K562 (cell line): ENCODE data around the gene ZNF407. TPM values are rescaled to one million over a fixed set of nuclear protein-coding genes. Genes with fewer than 3 reads are reported as not detected.

Source experiments
- ATAC-seq: fragments of 200-7000 bp; cut with Tn5 transposase; 3 replicates; pipeline ENCODE4 v1.9.1; 2020; ENCODE audit warnings: moderate library complexity
- BruUV-seq: library from RNA; stranded (reverse); fragments of 400-500 nt; replicated peaks from 2 replicates; lab custom pipeline; 2021; lab: Mats Ljungman, UMichigan
- CTCF ChIA-PET: fragments of 300-600 bp; formaldehyde crosslinking; extraction: SDS; loops from one replicate; lab custom pipeline; 2021; ENCODE audit warnings: low intra/inter-chr PET ratio; lab: Yijun Ruan, JAX
- POLR2A ChIA-PET: fragments of 300-600, 350-650 bp; sonication (Branson Sonifier 250); formaldehyde crosslinking; extraction: SDS; loops from one replicate; lab custom pipeline; 2021; ENCODE audit warnings: antibody characterized with exemption, inconsistent platforms; lab: Yijun Ruan, JAX
- DNase-seq, 4 experiments: peaks; one replicate each; pipeline versions ENCODE4 v3.0.0 to v3.0.0-alpha.2; 2011 to 2018; ENCODE audit warnings: low spot score in 3 of 4, mixed read lengths in 3 of 4; ENCODE audit errors: extremely low read depth in 1 of 4
- FAIRE-seq: peaks from 2 replicates; lab custom pipeline; 2011; peaks lifted over from hg19 to GRCh38; lab: Jason Lieb, UNC
- H2AFZ ChIP-seq: 2 replicates; pipeline ENCODE4 v1.6.0; 2011; ENCODE audit warnings: low read depth, low read length, control low read depth, inconsistent platforms
- H3K27ac ChIP-seq: fragments of 200-600 bp; 3 replicates; pipeline ENCODE4 v1.8.0; 2011; ENCODE audit warnings: low read depth, mild to moderate bottlenecking, control low read depth, inconsistent platforms, low read length, moderate library complexity, mixed read lengths; ENCODE audit errors: extremely low read depth
- H3K27me3 ChIP-seq, 2 experiments: fragments of 300-600 bp in 1 of 2; 2 replicates in 1 of 2; 3 replicates in 1 of 2; pipeline versions ENCODE4 v1.6.0 to v1.8.0; 2011; ENCODE audit warnings: inconsistent platforms in 2 of 2, low read length in 2 of 2, mild to moderate bottlenecking in 1 of 2, mixed read lengths in 1 of 2, moderate library complexity in 1 of 2; ENCODE audit not compliant: control insufficient read depth in 2 of 2, insufficient read depth in 2 of 2
- H3K36me3 ChIP-seq: fragments of 300-600 bp; 3 replicates; pipeline ENCODE4 v1.8.0; 2011; ENCODE audit warnings: mild to moderate bottlenecking, low read length, inconsistent platforms; ENCODE audit not compliant: control insufficient read depth, insufficient read depth
- H3K4me1 ChIP-seq, 2 experiments: fragments of 200-600 bp in 1 of 2; replicated peaks in 1 of 2; 2 replicates in 1 of 2; 3 replicates in 1 of 2; pipeline versions ENCODE4 v1.5.1 to v1.8.0; 2011; ENCODE audit warnings: inconsistent platforms in 2 of 2, low read length in 2 of 2, mild to moderate bottlenecking in 1 of 2, mixed read lengths in 1 of 2, moderate library complexity in 1 of 2; ENCODE audit not compliant: control insufficient read depth in 2 of 2, insufficient read depth in 2 of 2
- H3K4me2 ChIP-seq: 2 replicates; pipeline ENCODE4 v1.6.1; 2011; ENCODE audit warnings: low read length, control low read depth, inconsistent platforms, mixed read lengths; ENCODE audit not compliant: insufficient read depth
- H3K4me3 ChIP-seq: fragments of 200-600 bp; sonication (generic), shearing (Covaris generic); 2 replicates; pipeline ENCODE4 v1.5.1; 2016; ENCODE audit warnings: control low read depth, inconsistent platforms
- H3K79me2 ChIP-seq: fragments of 200-600 bp; 3 replicates; pipeline ENCODE4 v1.8.0; 2011; ENCODE audit warnings: low read length, inconsistent platforms; ENCODE audit not compliant: control insufficient read depth, insufficient read depth
- H3K9ac ChIP-seq, 2 experiments: 2 replicates each; pipeline versions ENCODE4 v1.6.0 to v1.6.1; 2011; ENCODE audit warnings: low read depth in 2 of 2, low read length in 2 of 2, control low read depth in 1 of 2, inconsistent platforms in 1 of 2, mild to moderate bottlenecking in 1 of 2, mixed read lengths in 1 of 2; ENCODE audit not compliant: insufficient read depth in 1 of 2
- H3K9me1 ChIP-seq: one replicate; pipeline ENCODE4 v1.6.0; 2011; ENCODE audit warnings: inconsistent platforms, mild to moderate bottlenecking, low read length, moderate library complexity; ENCODE audit not compliant: control insufficient read depth, insufficient read depth
- H3K9me3 ChIP-seq: replicated peaks from 2 replicates; pipeline ENCODE4 v1.5.1; 2011; ENCODE audit warnings: low read depth, low read length, inconsistent platforms; ENCODE audit not compliant: control insufficient read depth, insufficient read depth
- H4K20me1 ChIP-seq: replicated peaks from 2 replicates; pipeline ENCODE4 v1.6.1; 2011; ENCODE audit warnings: low read length, inconsistent platforms, mixed read lengths; ENCODE audit not compliant: control insufficient read depth, insufficient read depth
- ATF1 ChIP-seq, 2 experiments: fragments of 450-650 bp in 1 of 2; IDR thresholded peaks; 2 replicates each; pipeline ENCODE4 v1.6.1; 2016; ENCODE audit warnings: missing compliant biosample characterization in 1 of 2, missing genetic modification characterization in 1 of 2
- LCOR ChIP-seq: sonication (generic); formaldehyde crosslinking; IDR thresholded peaks from 2 replicates; pipeline ENCODE4 v1.8.0; 2022; ENCODE audit warnings: mild to moderate bottlenecking, missing genetic modification reagents
- MXI1 ChIP-seq: IDR thresholded peaks from 2 replicates; pipeline ENCODE4 v1.6.1; 2011; ENCODE audit warnings: low read depth, mild to moderate bottlenecking, improper control_type of control experiment, low read length
- NR2C2 ChIP-seq, 2 experiments: fragments of 200-800 bp in 1 of 2; sonication (Bioruptor generic) in 1 of 2; sonication (generic) in 1 of 2; formaldehyde crosslinking in 1 of 2; IDR thresholded peaks; 2 replicates each; pipeline versions ENCODE4 v1.6.1 to v1.8.0; 2016 to 2022; ENCODE audit warnings: mild to moderate bottlenecking in 1 of 2, missing compliant biosample characterization in 1 of 2, missing genetic modification characterization in 1 of 2, missing genetic modification reagents in 1 of 2
- SRSF3 ChIP-seq: fragments of 200-400 bp; formaldehyde crosslinking; IDR thresholded peaks from 2 replicates; pipeline ENCODE4 v1.6.1; 2016; ENCODE audit warnings: mild to moderate bottlenecking, low read length, moderate library complexity; ENCODE audit not compliant: insufficient read depth
- U2AF1 ChIP-seq: fragments of 200-400 bp; formaldehyde crosslinking; optimal IDR thresholded peaks from 2 replicates; pipeline ENCODE3; 2017; ENCODE audit warnings: mild to moderate bottlenecking, low read depth, low read length, moderate library complexity
- UBTF ChIP-seq, 2 experiments: IDR thresholded peaks; 2 replicates each; pipeline ENCODE4 v1.6.1; 2012; ENCODE audit warnings: improper control_type of control experiment in 2 of 2, low read depth in 2 of 2, low read length in 2 of 2, borderline replicate concordance in 1 of 2
- ZEB2 ChIP-seq: fragments of 450-650 bp; IDR thresholded peaks from 2 replicates; pipeline ENCODE4 v1.6.1; 2016
- ZNF655 ChIP-seq: fragments of 250-450 bp; sonication (Bioruptor Pico); IDR thresholded peaks from 2 replicates; pipeline ENCODE4 v1.5.0; 2021
- WGBS: fragments of 100-300 bp; shearing (Covaris generic); methylation state at CpG from one replicate; pipeline ENCODE4 v1.1.6; 2016; ENCODE audit warnings: low coverage, mixed read lengths; ENCODE audit not compliant: insufficient coverage; ENCODE audit errors: missing lambda C conversion rate; 5-methylcytosine and 5-hydroxymethylcytosine counted together
- in situ Hi-C: fragments of 300-500 bp; cut with MboI; formaldehyde crosslinking; loops from 4 replicates; pipeline ENCODE4 v1.15.0; 2018; ENCODE audit warnings: inconsistent platforms, mixed read lengths
- intact Hi-C: fragments of 100-400 bp; cut with micrococcal nuclease; formaldehyde crosslinking; loops from 2 replicates; pipeline ENCODE4 v1.14.2; 2022
- polyA plus RNA-seq, 8 experiments: library from polyadenylated mRNA; depleted of rRNA in 4 of 8; stranded (reverse) in 5 of 8; unstranded in 3 of 8; fragments of >200 nt; fragmentation: Nextera tagmentation in 2 of 8; fragmentation: Illumina TruSeq in 1 of 8; extraction: Ambion mirVana in 2 of 8; extraction: Trizol in 1 of 8; gene quantifications; 2 replicates each; pipeline versions ENCODE4 v1.2.1 to v1.2.3, GENCODE V29; 2011 to 2014; ENCODE audit warnings: inconsistent platforms in 1 of 8, missing spikeins in 1 of 8
- total RNA-seq, 7 experiments: library from RNA; depleted of rRNA in 6 of 7; stranded (reverse); fragments of >200 nt in 6 of 7; fragmentation: Illumina TruSeq in 2 of 7; extraction: Trizol in 2 of 7; gene quantifications; 2 replicates each; pipeline versions ENCODE4 v1.2.1 to v1.2.3, GENCODE V29; 2011 to 2021; ENCODE audit warnings: low replicate concordance in 1 of 7
- TF ChIP-seq, protein P1 (sequence below): sonication (generic); formaldehyde crosslinking; IDR thresholded peaks from 2 replicates; pipeline ENCODE4 v1.8.0; 2023; ENCODE audit warnings: mild to moderate bottlenecking, missing genetic modification reagents
- TF ChIP-seq, protein P2 (sequence below): sonication (generic); IDR thresholded peaks from 2 replicates; pipeline ENCODE4 v1.6.1; 2016

Gene ZNF407
- total and polyA plus RNA-seq, 9 of the 15 experiments (the other 6 are each of a cell fraction or from before 2014, with no cell fraction given), result 0.21 to 5.4 (median 2.3) TPM

- POLR2A ChIA-PET, result no interaction called here
- Histone ChIP-seq H3K9ac (no peak overlapping the region), H4K20me1 (no peaks in the 10 kb centered on the region), H3K4me3 (no peak overlapping the region), H3K27me3 (peaks cover 6 to 65% of the 10 kb centered on the region in 2 experiments), H3K4me1 (no peaks in the 10 kb centered on the region), H2AFZ (no peak overlapping the region), H3K27ac (no peak overlapping the region), H3K79me2 (no peaks in the 10 kb centered on the region), H3K4me2 (no peak overlapping the region), H3K9me1 (no peaks in the 10 kb centered on the region), H3K36me3 (no peaks in the 10 kb centered on the region), H3K9me3 (no peaks in the 10 kb centered on the region)
- in situ Hi-C loops, result no loop called here
- DNase-seq, result no peak
- intact Hi-C loops, result no loop called here
- CTCF ChIA-PET, result no interaction called here
- ATAC-seq, result no peak
- BruUV-seq, result no TSS peak
- no peak for FAIRE-seq
- WGBS, result 1% methylated on average over 18 of the region's 20 CpGs
- TF ChIP-seq MXI1 (no peak), UBTF (IDR thresholded peaks at IDR 0.05; ENCODE audit: borderline replicate concordance in 1 of 2, low read depth in 2 of 2, low read length in 2 of 2) (no peak), U2AF1 (no peak), ATF1 (CRISPR knock-in tag; IDR thresholded peaks at IDR 0.05) (no peak), ATF1 (tag; IDR thresholded peaks at IDR 0.05) (no peak), LCOR (CRISPR knock-in tag) (no peak), NR2C2 (CRISPR knock-in tag; IDR thresholded peaks at IDR 0.05) (no peak), NR2C2 (tag; IDR thresholded peaks at IDR 0.05) (no peak), SRSF3 (no peak), ZNF655 (no peak), ZEB2 (no peak)
- TF ChIP-seq, protein P1, sequence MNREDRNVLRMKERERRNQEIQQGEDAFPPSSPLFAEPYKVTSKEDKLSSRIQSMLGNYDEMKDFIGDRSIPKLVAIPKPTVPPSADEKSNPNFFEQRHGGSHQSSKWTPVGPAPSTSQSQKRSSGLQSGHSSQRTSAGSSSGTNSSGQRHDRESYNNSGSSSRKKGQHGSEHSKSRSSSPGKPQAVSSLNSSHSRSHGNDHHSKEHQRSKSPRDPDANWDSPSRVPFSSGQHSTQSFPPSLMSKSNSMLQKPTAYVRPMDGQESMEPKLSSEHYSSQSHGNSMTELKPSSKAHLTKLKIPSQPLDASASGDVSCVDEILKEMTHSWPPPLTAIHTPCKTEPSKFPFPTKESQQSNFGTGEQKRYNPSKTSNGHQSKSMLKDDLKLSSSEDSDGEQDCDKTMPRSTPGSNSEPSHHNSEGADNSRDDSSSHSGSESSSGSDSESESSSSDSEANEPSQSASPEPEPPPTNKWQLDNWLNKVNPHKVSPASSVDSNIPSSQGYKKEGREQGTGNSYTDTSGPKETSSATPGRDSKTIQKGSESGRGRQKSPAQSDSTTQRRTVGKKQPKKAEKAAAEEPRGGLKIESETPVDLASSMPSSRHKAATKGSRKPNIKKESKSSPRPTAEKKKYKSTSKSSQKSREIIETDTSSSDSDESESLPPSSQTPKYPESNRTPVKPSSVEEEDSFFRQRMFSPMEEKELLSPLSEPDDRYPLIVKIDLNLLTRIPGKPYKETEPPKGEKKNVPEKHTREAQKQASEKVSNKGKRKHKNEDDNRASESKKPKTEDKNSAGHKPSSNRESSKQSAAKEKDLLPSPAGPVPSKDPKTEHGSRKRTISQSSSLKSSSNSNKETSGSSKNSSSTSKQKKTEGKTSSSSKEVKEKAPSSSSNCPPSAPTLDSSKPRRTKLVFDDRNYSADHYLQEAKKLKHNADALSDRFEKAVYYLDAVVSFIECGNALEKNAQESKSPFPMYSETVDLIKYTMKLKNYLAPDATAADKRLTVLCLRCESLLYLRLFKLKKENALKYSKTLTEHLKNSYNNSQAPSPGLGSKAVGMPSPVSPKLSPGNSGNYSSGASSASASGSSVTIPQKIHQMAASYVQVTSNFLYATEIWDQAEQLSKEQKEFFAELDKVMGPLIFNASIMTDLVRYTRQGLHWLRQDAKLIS, result no peak
- TF ChIP-seq, protein P2, sequence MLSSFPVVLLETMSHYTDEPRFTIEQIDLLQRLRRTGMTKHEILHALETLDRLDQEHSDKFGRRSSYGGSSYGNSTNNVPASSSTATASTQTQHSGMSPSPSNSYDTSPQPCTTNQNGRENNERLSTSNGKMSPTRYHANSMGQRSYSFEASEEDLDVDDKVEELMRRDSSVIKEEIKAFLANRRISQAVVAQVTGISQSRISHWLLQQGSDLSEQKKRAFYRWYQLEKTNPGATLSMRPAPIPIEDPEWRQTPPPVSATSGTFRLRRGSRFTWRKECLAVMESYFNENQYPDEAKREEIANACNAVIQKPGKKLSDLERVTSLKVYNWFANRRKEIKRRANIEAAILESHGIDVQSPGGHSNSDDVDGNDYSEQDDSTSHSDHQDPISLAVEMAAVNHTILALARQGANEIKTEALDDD, result no peak
Measured at GRCh38 chr18:75108579-75109318, 511.1 kb downstream of the ZNF407 start.
